GM12878 (cell line): ENCODE results near the gene TEX101.

Experiments used
- CTCF ChIP-seq, 3 experiments: IDR thresholded peaks in 2 of 3; conservative IDR thresholded peaks in 1 of 3; 2 replicates each; pipeline ENCODE4 v1.5.1; 2011; ENCODE audit warnings: low read depth in 3 of 3, low read length in 3 of 3, mild to moderate bottlenecking in 3 of 3, control low read depth in 2 of 3, moderate library complexity in 2 of 3, inconsistent platforms in 1 of 3, mixed read lengths in 1 of 3; ENCODE audit not compliant: control insufficient read depth in 2 of 3, insufficient read depth in 1 of 3; ENCODE audit errors: extremely low read depth in 1 of 3
- KAT2A ChIP-seq: conservative IDR thresholded peaks from 2 replicates; pipeline ENCODE4 v1.6.1; 2011; ENCODE audit warnings: low read depth, low read length; ENCODE audit not compliant: control insufficient read depth
- POLR2A ChIP-seq: IDR thresholded peaks from 2 replicates; pipeline ENCODE4 v1.6.1; 2011; ENCODE audit warnings: low read depth, mild to moderate bottlenecking, low read length
- RAD21 ChIP-seq: IDR thresholded peaks from 2 replicates; pipeline ENCODE4 v1.6.1; 2011; ENCODE audit warnings: mild to moderate bottlenecking, low read depth, low read length, moderate library complexity; ENCODE audit not compliant: insufficient read depth
- SIX5 ChIP-seq: IDR thresholded peaks from 2 replicates; pipeline ENCODE4 v1.6.1; 2011; ENCODE audit warnings: mild to moderate bottlenecking, low read depth, low read length, moderate library complexity; ENCODE audit not compliant: severe bottlenecking
- TF ChIP-seq, protein P1 (sequence below): fragments of 450-650 bp; IDR thresholded peaks from 2 replicates; pipeline ENCODE4 v1.6.1; 2017; ENCODE audit warnings: mild to moderate bottlenecking, low read depth, inconsistent platforms; ENCODE audit not compliant: poor library complexity, severe bottlenecking

DNA sequence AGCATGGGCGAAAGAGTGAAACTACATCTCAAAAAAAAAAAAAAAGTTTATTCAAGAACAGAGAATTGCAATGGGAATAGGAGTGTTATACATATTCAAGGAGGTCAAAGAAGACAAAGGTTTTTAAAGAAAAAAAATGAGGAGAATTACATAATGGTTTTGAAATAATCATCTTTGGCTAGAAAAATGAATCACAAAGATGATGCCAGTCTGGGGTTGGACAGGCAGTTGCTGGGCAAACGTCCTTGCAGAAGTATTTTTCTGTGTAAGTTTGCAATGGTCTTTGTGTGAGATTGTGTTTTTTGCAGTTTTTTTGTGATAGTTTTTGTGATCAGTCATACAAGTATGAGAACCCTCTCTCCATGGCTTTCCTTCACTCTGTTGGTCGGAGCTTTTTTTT lies 27.0 kb downstream of the TEX101 start:
- TF ChIP-seq CTCF (IDR thresholded peaks at IDR 0.05 in 2 of 3, conservative IDR thresholded peaks at IDR 0.05 in 1 of 3; ENCODE audit: control insufficient read depth in 2 of 3, extremely low read depth in 1 of 3, insufficient read depth in 1 of 3, low read depth in 3 of 3, low read length in 3 of 3) (no peak), RAD21 (no peak), SIX5 (no peak), POLR2A (no peak), KAT2A (no peak)
- TF ChIP-seq, protein P1, sequence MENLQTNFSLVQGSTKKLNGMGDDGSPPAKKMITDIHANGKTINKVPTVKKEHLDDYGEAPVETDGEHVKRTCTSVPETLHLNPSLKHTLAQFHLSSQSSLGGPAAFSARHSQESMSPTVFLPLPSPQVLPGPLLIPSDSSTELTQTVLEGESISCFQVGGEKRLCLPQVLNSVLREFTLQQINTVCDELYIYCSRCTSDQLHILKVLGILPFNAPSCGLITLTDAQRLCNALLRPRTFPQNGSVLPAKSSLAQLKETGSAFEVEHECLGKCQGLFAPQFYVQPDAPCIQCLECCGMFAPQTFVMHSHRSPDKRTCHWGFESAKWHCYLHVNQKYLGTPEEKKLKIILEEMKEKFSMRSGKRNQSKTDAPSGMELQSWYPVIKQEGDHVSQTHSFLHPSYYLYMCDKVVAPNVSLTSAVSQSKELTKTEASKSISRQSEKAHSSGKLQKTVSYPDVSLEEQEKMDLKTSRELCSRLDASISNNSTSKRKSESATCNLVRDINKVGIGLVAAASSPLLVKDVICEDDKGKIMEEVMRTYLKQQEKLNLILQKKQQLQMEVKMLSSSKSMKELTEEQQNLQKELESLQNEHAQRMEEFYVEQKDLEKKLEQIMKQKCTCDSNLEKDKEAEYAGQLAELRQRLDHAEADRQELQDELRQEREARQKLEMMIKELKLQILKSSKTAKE: no peak
